Stimulated activated CD4-positive, alpha-beta T cell treated with anti-CD3 and anti-CD28 coated beads, Interleukin-12 subunit alpha, Interleukin-12 subunit beta, amount 100 ng/mL, for 4 hours (primary cell): ENCODE data around the gene C1orf159.
"Not testable (repeated sequence)": the region's sequence is repeated elsewhere in the genome, so short reads cannot be mapped to it uniquely, and the experiment has no call there.

Experiments
- DNase-seq: peaks from one replicate; pipeline ENCODE4 v3.0.0-alpha.2; 2020

Gene C1orf159

DNA sequence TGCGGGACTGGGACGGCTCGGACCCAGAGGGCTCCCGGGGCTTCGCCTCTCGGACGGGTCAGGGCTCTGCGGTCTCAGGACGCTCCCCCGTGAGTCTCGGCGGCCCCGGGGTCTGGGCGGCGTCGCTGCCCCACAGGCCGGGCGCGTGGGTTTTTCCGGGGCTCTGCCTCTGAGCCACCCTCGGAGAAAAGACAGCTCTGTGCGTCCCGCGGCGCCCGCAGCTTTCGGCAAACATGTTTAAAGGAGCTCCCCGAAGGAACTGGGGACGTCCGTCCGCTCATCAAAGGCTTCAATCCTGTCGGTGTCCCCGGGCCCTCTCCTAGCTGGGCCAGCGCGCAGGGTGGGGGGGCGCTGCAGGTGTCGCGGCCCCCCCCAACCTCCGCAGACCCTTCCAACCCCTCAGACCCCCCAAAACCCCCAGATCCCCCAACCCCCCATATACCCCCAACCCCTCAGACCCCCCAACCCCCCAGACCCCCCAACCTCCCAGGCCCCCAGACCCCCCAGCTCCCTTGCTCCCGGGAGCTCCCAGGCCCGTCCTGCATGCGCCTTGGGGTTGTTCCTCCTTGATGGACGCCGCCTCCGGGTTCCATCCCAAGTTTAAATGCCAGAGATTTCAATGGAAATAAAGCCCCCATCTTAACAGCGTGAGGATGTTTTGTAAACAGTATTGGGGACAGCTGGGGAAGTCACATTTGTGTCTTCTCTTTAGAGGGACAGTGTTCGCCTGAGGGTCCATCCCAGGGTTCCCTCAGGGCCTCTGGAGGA lies 996 bp upstream of the C1orf159 start:
- no peak for DNase-seq

DNA sequence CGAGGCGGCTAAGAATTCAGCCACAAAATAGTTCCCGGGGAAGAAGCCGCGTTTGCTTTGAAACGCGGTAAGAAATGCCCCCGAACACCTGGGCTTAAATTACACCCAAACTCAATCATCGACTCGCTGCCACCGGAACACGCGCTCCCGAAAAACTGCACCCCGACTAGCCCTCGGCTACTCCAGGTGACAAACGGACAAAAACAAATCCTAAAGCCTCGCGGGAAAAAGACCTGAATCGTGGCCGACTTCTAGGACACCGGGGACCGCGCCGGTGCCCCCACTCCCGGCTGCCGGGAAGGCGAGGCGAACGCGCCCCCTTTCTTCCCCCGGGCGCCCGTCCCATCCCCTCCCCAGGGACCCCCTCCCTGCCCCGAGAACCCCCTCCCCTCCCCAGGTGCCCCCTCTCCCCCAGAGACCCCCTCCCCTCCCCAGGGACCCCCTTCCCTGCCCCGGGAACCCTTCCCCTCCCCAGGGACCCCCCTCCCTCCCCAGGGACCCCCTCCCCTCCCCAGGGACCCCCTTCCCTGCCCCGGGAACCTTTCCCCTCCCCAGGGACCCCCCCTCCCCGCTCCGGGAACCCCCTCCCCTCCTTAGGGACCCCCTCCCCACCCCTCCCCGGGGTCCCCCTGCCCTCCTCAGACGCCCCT lies 628 bp downstream of the C1orf159 start:
- DNase-seq: no peak

GRCh38 chr1:1114431-1114830 lies 1.5 kb downstream of the C1orf159 start:
- DNase-seq: no peak

DNA sequence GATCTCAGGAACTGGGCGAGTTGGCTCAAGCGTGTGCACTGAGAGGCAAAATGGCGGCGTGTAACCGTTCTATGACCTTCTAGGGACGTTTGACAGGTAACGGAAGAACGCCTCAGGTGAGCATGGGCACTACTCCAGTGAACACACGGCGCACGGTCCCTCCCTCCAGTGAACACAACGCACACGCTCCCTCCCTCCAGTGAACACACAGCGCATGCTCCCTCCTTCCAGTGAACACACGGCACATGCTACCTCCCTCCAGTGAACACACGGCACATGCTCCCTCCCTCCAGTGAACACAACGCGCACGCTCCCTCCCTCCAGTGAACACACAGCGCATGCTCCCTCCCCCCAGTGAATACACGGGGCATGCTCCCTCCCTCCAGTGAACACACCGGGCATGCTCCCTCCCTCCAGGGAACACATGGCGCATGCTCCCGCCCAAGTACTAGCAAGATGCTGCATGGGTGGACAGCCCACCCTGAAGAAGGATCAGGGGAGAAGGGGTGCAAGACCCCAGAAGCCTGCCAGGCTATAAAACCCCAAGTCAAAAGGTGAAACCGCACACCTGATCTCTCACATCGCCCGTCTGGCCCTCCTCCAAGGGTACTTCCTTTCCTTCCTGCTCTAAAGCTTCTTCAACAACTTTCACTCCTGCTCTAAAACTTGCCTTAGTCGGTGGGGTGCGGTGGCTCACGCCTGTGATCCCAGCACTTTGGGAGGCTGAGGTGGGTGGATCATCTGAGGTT lies 3.5 kb downstream of the C1orf159 start:
- no peak for DNase-seq

DNA sequence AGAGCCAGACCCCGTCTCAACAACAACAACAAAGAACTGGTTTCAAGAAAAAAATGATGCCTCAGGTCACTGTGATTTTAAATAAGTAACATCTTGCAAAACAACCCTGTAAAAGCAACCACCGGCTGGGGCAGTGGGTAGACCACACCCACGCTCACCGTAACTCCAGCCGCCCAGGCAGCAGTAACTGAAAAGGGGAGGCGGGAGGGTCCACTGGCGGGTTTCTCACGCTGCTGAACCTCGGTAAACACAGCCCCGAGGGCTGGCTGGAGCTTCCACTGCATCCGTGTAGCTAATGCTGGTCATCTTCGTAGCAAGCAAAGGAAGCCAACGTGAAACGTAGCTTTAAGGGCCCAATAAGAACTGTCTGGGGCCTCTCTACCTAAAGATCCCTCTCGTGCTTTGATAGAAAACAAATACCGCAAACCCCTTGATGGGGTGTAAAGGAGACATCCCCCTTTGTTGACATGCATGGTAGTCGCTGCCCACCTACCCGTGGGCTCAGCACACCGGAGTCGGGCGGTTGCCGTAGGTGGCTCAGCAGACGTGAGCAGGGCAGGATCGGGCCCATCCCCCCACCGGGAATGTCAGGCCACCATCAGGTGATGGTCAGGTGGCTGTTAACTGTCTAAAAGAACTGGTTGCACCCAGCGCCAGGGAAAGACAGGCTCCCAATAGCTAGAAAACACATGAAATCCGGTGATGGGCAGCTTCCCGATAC lies 4.2 kb downstream of the C1orf159 start:
- no peak for DNase-seq

DNA sequence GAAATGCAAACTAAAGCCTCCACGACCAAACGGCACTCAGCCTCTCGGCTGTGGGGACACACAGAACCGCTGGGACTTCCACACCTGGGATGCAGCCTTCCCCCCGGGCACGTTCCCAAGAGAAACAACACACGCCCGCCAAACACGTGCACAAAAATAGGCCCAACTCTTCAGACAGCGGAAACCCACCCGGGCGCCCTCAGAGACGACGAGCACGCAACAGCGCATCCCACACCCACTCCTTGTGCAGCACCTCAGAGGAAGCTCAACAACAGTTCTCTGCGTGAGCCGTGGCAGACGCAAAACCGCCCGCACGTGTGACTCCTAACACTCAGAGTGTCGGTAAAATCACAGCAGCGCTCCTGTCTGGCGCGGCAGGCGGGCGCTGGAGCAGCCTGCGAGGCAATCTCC lies 5.3 kb downstream of the C1orf159 start:
- DNase-seq: no peak

GRCh38 chr1:1109743-1110142 lies 6.1 kb downstream of the C1orf159 start:
- DNase-seq: no peak

DNA sequence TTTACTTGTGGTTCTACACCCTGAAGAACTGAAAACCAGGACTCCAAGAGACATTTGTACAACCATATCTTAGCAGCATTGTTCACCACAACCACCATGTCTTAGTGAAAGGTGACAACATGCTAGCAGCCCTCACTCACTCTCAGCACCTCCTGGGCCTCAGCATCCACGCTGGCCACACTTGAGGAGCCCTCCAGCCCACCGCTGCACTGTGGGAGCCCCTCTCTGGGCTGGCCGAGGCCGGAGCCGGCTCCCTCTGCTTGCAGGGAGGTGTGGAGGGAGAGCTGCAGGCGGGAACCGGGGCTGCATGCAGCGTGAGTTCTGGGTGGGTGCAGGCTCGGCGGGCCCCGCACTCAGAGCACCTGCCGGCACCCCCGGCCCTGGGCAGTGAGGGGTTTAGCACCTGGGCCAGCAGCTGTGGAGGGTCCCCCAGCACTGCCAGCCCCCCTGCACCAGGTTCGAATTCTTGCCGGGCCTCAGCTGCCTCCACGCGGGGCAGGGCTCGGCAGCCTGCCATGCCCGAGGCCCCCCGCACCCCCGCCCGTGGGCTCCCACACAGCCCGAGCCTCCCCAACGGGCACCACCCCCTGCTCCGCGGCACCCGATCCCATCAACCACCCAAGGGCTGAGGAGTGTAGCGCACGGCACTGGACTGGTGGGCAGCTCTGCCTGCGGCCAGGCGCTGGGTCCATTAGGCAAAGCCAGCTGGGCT lies 9.2 kb downstream of the C1orf159 start:
- no peak for DNase-seq

- not testable (repeated sequence) for DNase-seq
These were observed 11.7 kb downstream of the C1orf159 start for GRCh38 chr1:1104152-1104551.

DNA sequence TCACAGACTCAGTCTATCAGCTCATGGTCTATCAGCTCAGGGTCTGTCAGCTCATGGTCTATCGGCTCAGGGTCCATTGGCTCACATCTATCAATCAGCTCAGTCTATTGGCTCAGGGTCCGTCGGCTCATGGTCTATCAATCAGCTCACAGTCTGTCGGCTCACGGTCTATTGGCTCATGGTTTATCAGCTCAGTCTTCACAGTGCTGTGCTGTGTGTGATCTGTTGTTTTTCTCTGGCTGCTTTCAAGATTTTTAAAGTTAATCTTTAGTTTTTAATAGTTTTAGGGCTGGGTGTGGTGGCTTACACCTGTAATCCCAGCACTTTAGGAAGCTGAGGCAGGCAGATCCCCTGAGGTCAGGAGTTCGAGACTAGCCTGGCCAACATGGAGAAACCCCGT lies 14.4 kb downstream of the C1orf159 start:
- no peak for DNase-seq

DNA sequence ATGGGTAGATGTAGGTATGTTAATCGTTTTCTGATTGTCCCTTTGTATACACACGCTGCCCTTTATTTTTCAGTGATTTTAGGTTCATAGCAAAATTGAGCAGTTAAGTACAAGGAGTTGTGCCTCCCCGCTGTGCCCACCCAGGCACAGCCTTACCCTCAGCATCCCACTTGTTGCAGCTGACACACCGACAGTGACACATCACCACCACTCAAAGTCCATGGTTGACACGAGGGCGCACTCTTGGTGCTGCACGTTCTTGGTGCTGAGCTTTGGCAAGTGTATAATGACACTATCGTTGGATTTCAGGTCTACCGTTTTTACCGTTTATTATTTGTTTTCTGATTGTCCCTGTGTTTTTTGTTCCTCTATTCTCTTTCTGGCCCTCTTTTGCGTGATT lies 15.6 kb downstream of the C1orf159 start:
- no peak for DNase-seq

DNA sequence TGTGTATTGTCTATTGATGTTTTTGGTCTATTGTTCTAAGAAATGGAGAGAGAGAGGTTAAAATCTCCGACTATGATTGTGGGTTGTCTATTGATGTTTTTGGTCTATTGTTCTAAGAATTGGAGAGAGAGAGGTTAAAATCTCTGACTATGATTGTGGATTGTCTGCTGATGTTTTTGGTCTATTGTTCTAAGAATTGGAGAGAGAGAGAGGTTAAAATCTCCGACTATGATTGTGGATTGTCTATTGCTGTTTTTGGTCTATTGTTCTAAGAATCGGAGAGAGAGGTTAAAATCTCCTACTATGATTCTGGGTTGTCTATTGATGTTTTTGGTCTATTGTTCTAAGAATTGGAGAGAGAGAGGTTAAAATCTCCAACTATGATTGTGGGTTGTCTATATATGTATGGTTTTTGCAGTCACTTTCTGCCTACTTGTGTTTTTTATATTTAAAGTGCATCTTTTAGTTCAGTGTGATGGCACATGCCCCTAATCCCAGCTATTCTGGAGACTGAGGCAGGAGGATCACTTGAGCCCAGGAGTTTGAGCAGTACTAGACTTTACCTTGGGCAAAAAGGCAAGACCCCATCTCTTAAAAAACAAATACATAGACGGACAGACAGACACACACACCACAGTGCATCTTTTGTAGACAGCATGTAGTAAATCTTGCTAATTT lies 16.2 kb downstream of the C1orf159 start:
- DNase-seq: no peak

DNA sequence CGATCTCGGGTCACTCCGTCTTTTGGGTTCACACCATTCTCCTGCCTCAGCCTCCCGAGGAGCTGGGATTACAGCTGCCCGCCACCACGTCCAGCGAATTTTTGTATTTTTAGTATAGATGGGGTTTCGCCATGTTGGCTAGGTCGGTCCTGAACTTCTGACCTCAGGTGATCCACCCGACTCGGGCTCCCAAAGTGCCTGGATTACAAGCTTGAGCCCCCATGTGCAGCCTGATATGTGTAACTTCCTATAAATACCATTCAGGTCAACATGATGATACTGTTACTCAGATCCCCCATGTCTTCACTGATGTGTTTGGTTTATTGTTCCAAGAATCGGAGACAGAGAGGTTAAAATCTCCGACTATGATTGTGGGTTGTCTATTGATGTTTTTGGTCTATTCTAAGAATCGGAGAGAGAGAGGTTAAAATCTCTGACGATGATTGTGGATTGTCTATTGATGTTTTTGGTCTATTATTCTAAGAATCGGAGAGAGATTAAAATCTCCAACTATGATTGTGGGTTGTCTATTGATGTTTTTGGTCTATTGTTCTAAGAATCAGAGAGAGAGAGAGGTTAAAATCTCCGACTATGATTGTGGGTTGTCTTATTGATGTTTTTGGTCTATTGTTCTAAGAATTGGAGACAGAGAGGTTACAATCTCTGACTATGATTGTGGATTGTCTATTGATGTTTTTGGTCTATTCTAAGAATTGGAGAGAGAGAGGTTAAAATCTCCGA lies 17.0 kb downstream of the C1orf159 start:
- DNase-seq: no peak

DNA sequence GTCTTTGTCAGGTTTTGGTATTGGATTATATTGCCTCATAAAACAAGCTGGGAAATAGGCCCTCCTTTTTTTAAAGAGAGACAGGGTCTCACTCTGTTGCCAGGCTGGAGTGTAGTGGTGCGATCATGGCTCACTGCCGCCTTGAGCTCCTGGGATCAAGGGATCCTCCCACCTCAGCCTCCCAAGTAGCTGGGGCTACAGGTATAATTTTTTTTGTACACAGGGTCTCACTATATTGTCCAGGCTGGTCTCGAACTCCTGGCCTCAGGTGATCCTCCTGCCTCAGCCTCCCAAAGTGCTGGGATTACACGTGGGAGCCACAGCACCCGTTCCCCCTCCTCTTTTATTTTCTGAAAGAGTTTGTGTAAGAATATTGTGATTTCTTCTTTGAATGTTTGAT lies 19.8 kb downstream of the C1orf159 start:
- DNase-seq: not testable (repeated sequence)

GRCh38 chr1:1094981-1095380 lies 20.9 kb downstream of the C1orf159 start:
- DNase-seq: no peak

DNA sequence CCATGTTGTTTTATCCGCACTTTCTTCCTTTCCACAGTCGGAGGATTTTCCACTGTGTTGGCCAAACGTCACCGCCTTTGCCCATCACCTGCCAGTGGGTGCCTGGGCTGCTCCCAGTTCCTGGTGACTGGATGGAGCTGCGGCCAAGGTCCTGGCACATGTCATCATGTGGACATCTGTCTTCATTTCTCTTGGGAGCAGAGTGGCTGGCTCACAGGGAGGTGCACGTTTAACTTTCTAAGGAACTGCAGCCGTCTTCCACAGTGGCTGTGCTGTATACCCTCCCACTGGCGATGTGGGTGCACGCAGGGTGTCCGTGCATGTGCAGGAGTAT lies 22.3 kb downstream of the C1orf159 start:
- DNase-seq: no peak

DNA sequence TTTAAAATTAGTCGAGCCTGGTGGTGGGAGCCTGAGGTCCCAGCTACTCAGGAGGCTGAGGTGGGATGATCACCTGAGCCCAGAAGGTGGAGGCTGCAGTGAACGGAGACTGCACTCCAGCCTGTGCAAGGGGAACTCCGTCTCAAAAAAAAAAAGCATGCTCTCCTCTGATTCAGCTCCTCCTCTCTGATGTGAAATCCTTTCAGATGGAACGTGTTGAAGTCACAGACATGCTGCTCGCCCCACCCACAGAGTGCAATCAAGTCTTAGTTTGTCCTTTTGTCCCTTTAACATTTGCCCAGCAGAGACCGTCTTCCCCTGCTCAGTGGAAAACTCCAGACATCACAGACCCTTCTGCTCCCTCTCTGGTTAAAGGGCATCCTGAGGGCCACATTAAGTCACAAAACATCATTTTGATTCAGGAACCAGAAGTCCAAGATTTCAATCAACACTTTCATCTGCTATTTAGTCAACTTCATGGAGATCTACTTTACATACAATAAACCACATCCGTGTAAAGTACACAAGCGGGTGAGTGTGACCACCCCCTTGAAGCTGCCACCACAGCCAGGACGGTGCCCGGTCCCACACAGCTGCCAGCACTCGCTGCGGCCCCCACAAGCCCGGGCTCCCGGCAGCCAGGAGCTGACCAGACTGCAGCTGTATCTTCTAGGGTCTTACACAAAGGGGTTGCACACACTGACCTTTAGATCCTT lies 22.8 kb downstream of the C1orf159 start:
- no peak for DNase-seq

DNA sequence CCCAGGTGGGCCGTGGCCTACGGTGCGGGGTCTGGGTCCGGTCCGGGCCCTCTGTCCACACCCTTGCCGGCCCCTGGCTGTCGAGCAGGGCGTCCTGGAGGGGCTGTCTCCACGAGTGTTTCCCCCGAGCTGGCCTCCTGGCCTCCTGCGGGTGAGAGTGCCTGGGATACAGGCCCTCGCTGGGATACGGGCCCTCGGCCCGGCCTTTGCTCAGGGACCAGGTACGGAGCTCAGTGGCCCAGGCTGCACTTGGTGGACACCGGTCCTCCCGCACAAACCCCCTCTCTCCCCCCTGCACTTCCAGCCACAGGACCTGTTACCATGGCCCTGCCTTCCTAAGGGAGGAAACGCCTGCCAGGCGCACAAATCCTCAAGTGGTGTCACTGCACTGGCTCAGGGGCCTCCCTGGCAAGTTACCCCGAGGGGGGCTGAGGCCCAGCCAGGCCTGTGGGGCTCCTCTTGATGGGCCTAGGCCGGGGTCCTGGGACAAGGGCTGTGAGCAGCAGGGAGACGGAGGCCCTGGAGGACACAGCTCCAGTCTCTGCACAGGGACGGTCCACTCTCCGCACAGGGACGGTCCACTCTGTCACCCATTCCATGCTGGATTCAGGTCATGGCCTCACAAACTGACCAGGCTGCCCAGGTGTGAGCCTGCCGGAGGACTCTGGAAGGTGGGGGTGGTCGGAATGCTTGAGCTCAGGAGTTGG lies 23.6 kb downstream of the C1orf159 start:
- DNase-seq: no peak

GRCh38 chr1:1091344-1092148 lies 24.3 kb downstream of the C1orf159 start:
- DNase-seq: no peak
